ENCODE results near the gene SSNA1.

The SSNA1 gene

GRCh38 chr9:137192859-137193258, 4.4 kb downstream of the SSNA1 start:
- no peaks in the 10 kb centered on the region for H3K9me3 ChIP-seq (ENCODE audit: insufficient read depth, low read length)
- H3K36me3 ChIP-seq (replicated peaks; ENCODE audit: low read depth, low read length), result peaks cover 6% of the 10 kb centered on the region
- no peak overlapping the region for H3K27ac ChIP-seq (ENCODE audit: low read length)
- H2AFZ ChIP-seq (ENCODE audit: low read depth, low read length), result no peak overlapping the region
- no peaks in the 10 kb centered on the region for H4K20me1 ChIP-seq (ENCODE audit: insufficient read depth, low read length)
- H3K4me1 ChIP-seq (ENCODE audit: low read length), result peaks cover 8% of the 10 kb centered on the region
- TF ChIP-seq EZH2phosphoT487 (IDR thresholded peaks at IDR 0.05; ENCODE audit: low read depth), result no peak
- TF ChIP-seq CTCF (IDR thresholded peaks at IDR 0.05; ENCODE audit: low read depth, low read length), result no peak
- H3K27me3 ChIP-seq (ENCODE audit: low read depth, low read length), result no peaks in the 10 kb centered on the region
- peaks cover 25% of the 10 kb centered on the region for H3K79me2 ChIP-seq (ENCODE audit: low read length)
- no peak overlapping the region for H3K4me3 ChIP-seq (ENCODE audit: low read length)
- H3K9ac ChIP-seq (ENCODE audit: low read length), result no peak overlapping the region
- no peak overlapping the region for H3K4me2 ChIP-seq (ENCODE audit: low read length)

- peaks cover 20% of the 10 kb centered on the region for H3K79me2 ChIP-seq (ENCODE audit: low read length)
- TF ChIP-seq EZH2phosphoT487 (IDR thresholded peaks at IDR 0.05; ENCODE audit: low read depth) (no peak), CTCF (IDR thresholded peaks at IDR 0.05; ENCODE audit: low read depth, low read length) (no peak)
- peaks cover 8% of the 10 kb centered on the region for H3K4me1 ChIP-seq (ENCODE audit: low read length)
- H3K27ac ChIP-seq (ENCODE audit: low read length), result no peak overlapping the region
- H3K4me3 ChIP-seq (ENCODE audit: low read length), result no peak overlapping the region
- peaks cover 6% of the 10 kb centered on the region for H3K36me3 ChIP-seq (replicated peaks; ENCODE audit: low read depth, low read length)
- H3K4me2 ChIP-seq (ENCODE audit: low read length), result no peak overlapping the region
- no peaks in the 10 kb centered on the region for H4K20me1 ChIP-seq (ENCODE audit: insufficient read depth, low read length)
- no peak overlapping the region for H2AFZ ChIP-seq (ENCODE audit: low read depth, low read length)
- no peaks in the 10 kb centered on the region for H3K9me3 ChIP-seq (ENCODE audit: insufficient read depth, low read length)
- H3K27me3 ChIP-seq (ENCODE audit: low read depth, low read length), result no peaks in the 10 kb centered on the region
- no peak overlapping the region for H3K9ac ChIP-seq (ENCODE audit: low read length)
Measured at GRCh38 chr9:137193771-137194170, 5.3 kb downstream of the SSNA1 start.

- peaks cover 9% of the 10 kb centered on the region for H3K4me1 ChIP-seq (ENCODE audit: low read length)
- no peaks in the 10 kb centered on the region for H4K20me1 ChIP-seq (ENCODE audit: insufficient read depth, low read length)
- peaks cover 6% of the 10 kb centered on the region for H3K36me3 ChIP-seq (replicated peaks; ENCODE audit: low read depth, low read length)
- H3K9ac ChIP-seq (ENCODE audit: low read length), result no peak overlapping the region
- H3K27me3 ChIP-seq (ENCODE audit: low read depth, low read length), result no peaks in the 10 kb centered on the region
- no peaks in the 10 kb centered on the region for H3K9me3 ChIP-seq (ENCODE audit: insufficient read depth, low read length)
- peaks cover 14% of the 10 kb centered on the region for H3K79me2 ChIP-seq (ENCODE audit: low read length)
- no peak overlapping the region for H2AFZ ChIP-seq (ENCODE audit: low read depth, low read length)
- H3K4me3 ChIP-seq (ENCODE audit: low read length), result no peak overlapping the region
- H3K4me2 ChIP-seq (ENCODE audit: low read length), result no peak overlapping the region
- H3K27ac ChIP-seq (ENCODE audit: low read length), result no peak overlapping the region
- no peak for TF ChIP-seq CTCF (IDR thresholded peaks at IDR 0.05; ENCODE audit: low read depth, low read length)
Measured at GRCh38 chr9:137194388-137194787, 5.9 kb downstream of the SSNA1 start.

GRCh38 chr9:137194909-137195308, 6.4 kb downstream of the SSNA1 start:
- Histone ChIP-seq H3K79me2 (ENCODE audit: low read length) (peaks cover 9% of the 10 kb centered on the region), H2AFZ (ENCODE audit: low read depth, low read length) (no peak overlapping the region), H3K4me2 (ENCODE audit: low read length) (no peak overlapping the region), H3K27ac (ENCODE audit: low read length) (no peak overlapping the region), H3K9me3 (ENCODE audit: insufficient read depth, low read length) (no peaks in the 10 kb centered on the region), H4K20me1 (ENCODE audit: insufficient read depth, low read length) (no peaks in the 10 kb centered on the region), H3K4me3 (ENCODE audit: low read length) (no peak overlapping the region), H3K9ac (ENCODE audit: low read length) (no peak overlapping the region), H3K27me3 (ENCODE audit: low read depth, low read length) (no peaks in the 10 kb centered on the region), H3K36me3 (replicated peaks; ENCODE audit: low read depth, low read length) (peaks cover 6% of the 10 kb centered on the region), H3K4me1 (ENCODE audit: low read length) (peaks cover 8% of the 10 kb centered on the region)
- no peak for TF ChIP-seq EZH2phosphoT487 (IDR thresholded peaks at IDR 0.05; ENCODE audit: low read depth)
- no peak for TF ChIP-seq CTCF (IDR thresholded peaks at IDR 0.05; ENCODE audit: low read depth, low read length)
